ENCODE results near the gene TNFRSF6B.

Gene TNFRSF6B

GRCh38 chr20:63742381-63743024 is 46.1 kb downstream of the TNFRSF6B start:
- no peak overlapping the region for H3K4me3 ChIP-seq (ENCODE audit: low read depth in 1 of 2, low read length in 2 of 2)
- no peak overlapping the region for H3K27ac ChIP-seq (ENCODE audit: low read length)
- H3K79me2 ChIP-seq (ENCODE audit: insufficient read depth, low read length): peaks cover 8% of the 10 kb centered on the region; the same call in 1 of the 2 replicates
- H3K9me3 ChIP-seq (ENCODE audit: insufficient read depth, low read length, severe bottlenecking): no peaks in the 10 kb centered on the region
- DNase-seq (no peak), ATAC-seq (ENCODE audit: insufficient read depth, low read depth) (no peak)
- H3K4me1 ChIP-seq (ENCODE audit: insufficient read depth, low read length): peaks cover 22% of the 10 kb centered on the region
- TF ChIP-seq EZH2 (IDR thresholded peaks at IDR 0.05; ENCODE audit: borderline replicate concordance, low read depth, low read length, severe bottlenecking): no peak
- TF ChIP-seq, protein P1, sequence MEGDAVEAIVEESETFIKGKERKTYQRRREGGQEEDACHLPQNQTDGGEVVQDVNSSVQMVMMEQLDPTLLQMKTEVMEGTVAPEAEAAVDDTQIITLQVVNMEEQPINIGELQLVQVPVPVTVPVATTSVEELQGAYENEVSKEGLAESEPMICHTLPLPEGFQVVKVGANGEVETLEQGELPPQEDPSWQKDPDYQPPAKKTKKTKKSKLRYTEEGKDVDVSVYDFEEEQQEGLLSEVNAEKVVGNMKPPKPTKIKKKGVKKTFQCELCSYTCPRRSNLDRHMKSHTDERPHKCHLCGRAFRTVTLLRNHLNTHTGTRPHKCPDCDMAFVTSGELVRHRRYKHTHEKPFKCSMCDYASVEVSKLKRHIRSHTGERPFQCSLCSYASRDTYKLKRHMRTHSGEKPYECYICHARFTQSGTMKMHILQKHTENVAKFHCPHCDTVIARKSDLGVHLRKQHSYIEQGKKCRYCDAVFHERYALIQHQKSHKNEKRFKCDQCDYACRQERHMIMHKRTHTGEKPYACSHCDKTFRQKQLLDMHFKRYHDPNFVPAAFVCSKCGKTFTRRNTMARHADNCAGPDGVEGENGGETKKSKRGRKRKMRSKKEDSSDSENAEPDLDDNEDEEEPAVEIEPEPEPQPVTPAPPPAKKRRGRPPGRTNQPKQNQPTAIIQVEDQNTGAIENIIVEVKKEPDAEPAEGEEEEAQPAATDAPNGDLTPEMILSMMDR (IDR thresholded peaks at IDR 0.05; ENCODE audit: borderline replicate concordance, extremely low read depth, low read length, poor library complexity, severe bottlenecking): no peak
- H3K9ac ChIP-seq (ENCODE audit: low read depth, low read length): no peak overlapping the region
- no peak overlapping the region for H2AFZ ChIP-seq (ENCODE audit: low read depth, low read length)
- H3K36me3 ChIP-seq (ENCODE audit: insufficient read depth, low read length): peaks cover 37% of the 10 kb centered on the region
- no peaks in the 10 kb centered on the region for H3K27me3 ChIP-seq (ENCODE audit: insufficient read depth, low read length, poor library complexity)
- H3K4me2 ChIP-seq (ENCODE audit: insufficient read depth, low read length): no peak overlapping the region
- peaks cover 27% of the 10 kb centered on the region for H4K20me1 ChIP-seq (ENCODE audit: insufficient read depth, low read length)

DNA sequence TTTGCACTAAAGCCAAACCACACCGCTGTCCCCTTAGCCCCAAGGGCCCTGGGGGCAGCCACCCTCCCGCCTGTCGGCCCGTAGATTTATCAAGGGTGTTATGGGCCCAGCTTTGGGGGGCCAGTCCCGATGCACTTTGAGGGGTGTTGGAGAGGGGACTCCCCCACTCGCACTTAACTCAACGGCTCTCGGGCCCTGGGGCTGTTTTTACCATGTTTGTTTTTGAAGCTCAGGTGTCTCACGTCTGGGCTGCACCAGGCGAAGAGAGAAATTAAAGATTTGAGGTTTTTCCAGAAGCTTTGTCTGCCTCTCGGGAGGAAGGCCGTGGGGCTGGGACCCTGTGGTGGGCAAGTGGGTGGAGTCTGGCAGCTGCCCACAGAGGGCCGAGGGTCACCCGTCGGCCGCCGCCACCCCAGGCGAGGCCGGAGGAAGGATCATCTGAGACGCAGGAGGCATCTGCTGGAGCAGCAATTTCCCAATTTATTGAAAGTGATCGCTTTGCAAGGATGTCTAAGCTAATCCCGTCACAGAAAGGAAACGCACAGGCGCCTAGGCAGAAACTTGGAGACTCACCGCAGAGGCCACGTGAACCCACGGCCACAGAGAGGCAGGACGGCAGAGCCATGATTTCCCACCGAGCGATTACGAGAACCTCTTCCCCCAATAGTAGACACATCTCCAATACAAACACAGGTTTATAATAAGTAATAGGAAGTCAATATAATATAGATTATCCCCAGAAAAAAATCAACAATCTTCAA is 46.9 kb downstream of the TNFRSF6B start:
- DNase-seq (no peak), ATAC-seq (ENCODE audit: insufficient read depth, low read depth) (no peak)
- Histone ChIP-seq H3K9ac (ENCODE audit: low read depth, low read length) (no peak overlapping the region), H3K27ac (ENCODE audit: low read length) (no peak overlapping the region), H3K9me3 (ENCODE audit: insufficient read depth, low read length, severe bottlenecking) (no peaks in the 10 kb centered on the region), H2AFZ (ENCODE audit: low read depth, low read length) (no peak overlapping the region), H3K4me3 (ENCODE audit: low read depth in 1 of 2, low read length in 2 of 2) (no peak overlapping the region), H4K20me1 (ENCODE audit: insufficient read depth, low read length) (peaks cover 24% of the 10 kb centered on the region), H3K4me2 (ENCODE audit: insufficient read depth, low read length) (no peak overlapping the region), H3K79me2 (ENCODE audit: insufficient read depth, low read length) (peaks cover 8% of the 10 kb centered on the region; the same call in 1 of the 2 replicates), H3K27me3 (ENCODE audit: insufficient read depth, low read length, poor library complexity) (no peaks in the 10 kb centered on the region), H3K4me1 (ENCODE audit: insufficient read depth, low read length) (peaks cover 22% of the 10 kb centered on the region), H3K36me3 (ENCODE audit: insufficient read depth, low read length) (peaks cover 33% of the 10 kb centered on the region)
- TF ChIP-seq, protein P1 (IDR thresholded peaks at IDR 0.05; ENCODE audit: borderline replicate concordance, extremely low read depth, low read length, poor library complexity, severe bottlenecking): no peak
- no peak for TF ChIP-seq EZH2 (IDR thresholded peaks at IDR 0.05; ENCODE audit: borderline replicate concordance, low read depth, low read length, severe bottlenecking)

DNA sequence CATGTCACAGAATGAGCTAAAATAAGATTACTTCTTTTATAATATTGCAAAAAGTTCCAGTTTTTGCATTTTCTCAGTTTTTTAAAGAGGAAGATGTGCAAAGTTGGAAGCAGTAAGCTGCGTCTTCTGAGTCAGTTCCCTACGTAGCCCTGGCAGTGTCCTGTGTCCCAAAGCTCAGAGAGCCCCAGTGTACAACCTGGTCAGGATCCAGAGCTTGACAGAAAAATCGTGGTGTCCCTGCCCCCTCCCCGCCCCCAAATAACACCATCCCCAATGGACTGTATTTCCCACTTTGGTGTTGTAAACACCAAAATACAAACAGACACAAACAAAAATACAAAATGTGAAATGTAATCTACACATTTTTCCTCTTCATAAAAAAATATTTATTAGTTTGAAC is 47.7 kb downstream of the TNFRSF6B start:
- H3K27ac ChIP-seq (ENCODE audit: low read length): no peak overlapping the region
- no peak for ATAC-seq (ENCODE audit: insufficient read depth, low read depth)

More for the DNA sequence above, 47.7 kb downstream of the TNFRSF6B start:
- no peak for TF ChIP-seq EZH2 (IDR thresholded peaks at IDR 0.05; ENCODE audit: borderline replicate concordance, low read depth, low read length, severe bottlenecking)
- TF ChIP-seq, protein P1 (IDR thresholded peaks at IDR 0.05; ENCODE audit: borderline replicate concordance, extremely low read depth, low read length, poor library complexity, severe bottlenecking): no peak
- Histone ChIP-seq H3K4me2 (ENCODE audit: insufficient read depth, low read length) (no peak overlapping the region), H3K9ac (ENCODE audit: low read depth, low read length) (no peak overlapping the region), H3K4me3 (ENCODE audit: low read depth in 1 of 2, low read length in 2 of 2) (no peak overlapping the region), H4K20me1 (ENCODE audit: insufficient read depth, low read length) (peaks cover 19% of the 10 kb centered on the region), H3K36me3 (ENCODE audit: insufficient read depth, low read length) (peaks cover 28% of the 10 kb centered on the region), H3K27me3 (ENCODE audit: insufficient read depth, low read length, poor library complexity) (no peaks in the 10 kb centered on the region), H3K4me1 (ENCODE audit: insufficient read depth, low read length) (peaks cover 20% of the 10 kb centered on the region), H2AFZ (ENCODE audit: low read depth, low read length) (no peak overlapping the region), H3K79me2 (ENCODE audit: insufficient read depth, low read length) (peaks cover 8% of the 10 kb centered on the region; the same call in 1 of the 2 replicates), H3K9me3 (ENCODE audit: insufficient read depth, low read length, severe bottlenecking) (no peaks in the 10 kb centered on the region)
- no peak for DNase-seq
